GM23338 (cell line): ENCODE data around the gene YIF1A. TPM values are rescaled to one million over a fixed set of nuclear protein-coding genes. Genes with fewer than 3 reads are reported as not detected.
A peak's percentile ranks its signal among the peaks of the same experiment; 100 is the strongest.

Experiments
- ATAC-seq: fragments of 200-7000 bp; cut with Tn5 transposase; 3 replicates; pipeline ENCODE4 v1.9.1; 2020
- DNase-seq: peaks from one replicate; pipeline ENCODE4 v3.0.0-alpha.2; 2015; ENCODE audit warnings: low spot score
- H2AFZ ChIP-seq: fragments of 200-600 bp; sonication (generic); 2 replicates; pipeline ENCODE4 v1.8.0; 2016; ENCODE audit warnings: antibody characterized with exemption, mild to moderate bottlenecking, moderate library complexity
- H3F3A ChIP-seq: fragments of 200-600 bp; sonication (generic); replicated peaks from 2 replicates; pipeline ENCODE4 v1.8.0; 2017; ENCODE audit warnings: antibody characterized with exemption, mixed run types, low read depth
- H3K27ac ChIP-seq: fragments of 200-600 bp; sonication (generic); 2 replicates; pipeline ENCODE4 v1.6.1; 2016; ENCODE audit warnings: low read depth
- H3K27me3 ChIP-seq: fragments of 200-600 bp; sonication (generic); 2 replicates; pipeline ENCODE4 v1.8.0; 2016; ENCODE audit warnings: mild to moderate bottlenecking, mixed run types, moderate library complexity; ENCODE audit not compliant: insufficient read depth
- H3K36me3 ChIP-seq: fragments of 200-600 bp; sonication (generic); 2 replicates; pipeline ENCODE4 v1.8.0; 2016; ENCODE audit warnings: mild to moderate bottlenecking; ENCODE audit not compliant: insufficient read depth
- H3K4me1 ChIP-seq: fragments of 200-600 bp; sonication (generic); 2 replicates; pipeline ENCODE4 v1.8.0; 2016; ENCODE audit warnings: mild to moderate bottlenecking, moderate library complexity; ENCODE audit not compliant: insufficient read depth
- H3K4me2 ChIP-seq: fragments of 200-600 bp; sonication (generic); 2 replicates; pipeline ENCODE4 v1.7.1; 2017; ENCODE audit warnings: mixed run types
- H3K4me3 ChIP-seq: fragments of 200-600 bp; sonication (generic); 2 replicates; pipeline ENCODE4 v1.6.1; 2016; ENCODE audit warnings: mixed run types
- H3K79me2 ChIP-seq: fragments of 200-600 bp; sonication (generic); replicated peaks from 2 replicates; pipeline ENCODE4 v1.8.0; 2017; ENCODE audit warnings: mild to moderate bottlenecking; ENCODE audit not compliant: insufficient read depth
- H3K9me2 ChIP-seq: fragments of 200-600 bp; sonication (generic); 2 replicates; pipeline ENCODE4 v1.8.0; 2017; ENCODE audit not compliant: insufficient read depth
- H4K20me1 ChIP-seq: fragments of 200-600 bp; sonication (generic); replicated peaks from 2 replicates; pipeline ENCODE4 v1.8.0; 2017; ENCODE audit warnings: mild to moderate bottlenecking; ENCODE audit not compliant: insufficient read depth
- H3K27ac Mint-ChIP-seq: 2 replicates; pipeline ENCODE4 v1.8.0; 2020; ENCODE audit warnings: inconsistent platforms, mild to moderate bottlenecking, moderate library complexity, mixed read lengths
- H3K27me3 Mint-ChIP-seq: 3 replicates; pipeline ENCODE4 v1.8.0; 2022; ENCODE audit warnings: low read depth, mild to moderate bottlenecking, moderate library complexity, mixed read lengths, inconsistent platforms; ENCODE audit not compliant: insufficient read depth, poor library complexity
- H3K36me3 Mint-ChIP-seq: 3 replicates; pipeline ENCODE4 v1.8.0; 2021; ENCODE audit warnings: low read depth, mild to moderate bottlenecking, inconsistent platforms, moderate library complexity, mixed read lengths
- H3K4me1 Mint-ChIP-seq: 3 replicates; pipeline ENCODE4 v1.8.0; 2020; ENCODE audit warnings: mild to moderate bottlenecking, inconsistent platforms, mixed read lengths
- H3K4me3 Mint-ChIP-seq: 3 replicates; pipeline ENCODE4 v1.8.0; 2021; ENCODE audit warnings: moderate library complexity, mild to moderate bottlenecking, inconsistent platforms, mixed read lengths
- H3K9me3 Mint-ChIP-seq: 3 replicates; pipeline ENCODE4 v1.8.0; 2020; ENCODE audit warnings: moderate library complexity, mild to moderate bottlenecking, inconsistent platforms, mixed read lengths
- CREB1 ChIP-seq: fragments of 250-450 bp; sonication (Bioruptor Pico); IDR thresholded peaks from 2 replicates; pipeline ENCODE4 v1.5.0; 2020; ENCODE audit warnings: low read depth, mild to moderate bottlenecking, moderate library complexity
- CTCF ChIP-seq, 2 experiments: fragments of 200-600 bp in 1 of 2; sonication (generic) in 1 of 2; conservative IDR thresholded peaks; 2 replicates each; pipeline versions ENCODE4 v1.5.1 to v1.6.1; 2016 to 2017; ENCODE audit warnings: antibody characterized with exemption in 2 of 2, low read depth in 2 of 2, mild to moderate bottlenecking in 2 of 2, moderate library complexity in 1 of 2
- ETS1 ChIP-seq: IDR thresholded peaks from 2 replicates; pipeline ENCODE4 v1.6.1; 2016; ENCODE audit warnings: antibody characterized with exemption
- NANOG ChIP-seq: IDR thresholded peaks from 2 replicates; pipeline ENCODE4 v1.6.1; 2016; ENCODE audit warnings: antibody characterized with exemption, borderline replicate concordance
- REST ChIP-seq: IDR thresholded peaks from one replicate; pipeline ENCODE4 v1.6.1; 2018; ENCODE audit warnings: antibody characterized with exemption; ENCODE audit not compliant: unreplicated experiment
- STAT1 ChIP-seq: IDR thresholded peaks from one replicate; pipeline ENCODE4 v1.6.1; 2016; ENCODE audit warnings: antibody characterized with exemption; ENCODE audit not compliant: unreplicated experiment
- ZNF331 ChIP-seq: fragments of 250-450 bp; sonication (Bioruptor Pico); IDR thresholded peaks from 2 replicates; pipeline ENCODE4 v1.5.0; 2020; ENCODE audit warnings: low read depth, mild to moderate bottlenecking, moderate library complexity
- polyA plus RNA-seq: library from polyadenylated mRNA; unstranded; fragments of >200 nt; fragmentation: Nextera tagmentation; extraction: Ambion mirVana; gene quantifications from 2 replicates; pipeline ENCODE4 v1.2.1, GENCODE V29; 2016
- total RNA-seq: library from RNA; depleted of rRNA; stranded (reverse); fragments of >200 nt; shearing (Covaris generic); gene quantifications from 2 replicates; pipeline ENCODE4 v1.2.3, GENCODE V29; 2014

YIF1A gene
- total and polyA plus RNA-seq, 2 experiments from 2014 or later = 75.6 to 87.0 TPM

- Histone ChIP-seq H3K79me2 (peaks cover 20% of the 10 kb centered on the region), H3K4me1 (no peaks in the 10 kb centered on the region), H3K36me3 (no peaks in the 10 kb centered on the region), H3K27me3 (no peaks in the 10 kb centered on the region), H3K4me3 (peak overlapping the region; percentile 95), H2AFZ (no peak overlapping the region), H3F3A (0 out of 2 replicates have a peak, but pooled peaks cover 14% of the 10 kb centered on the region), H3K4me2 (peak overlapping the region; percentile 73), H4K20me1 (peaks cover 7% of the 10 kb centered on the region), H3K9me2 (no peaks in the 10 kb centered on the region), H3K27ac (peak overlapping the region; percentile 79; the same call in 1 of the 2 replicates)
- Mint-ChIP-seq H3K4me3 (peak overlapping the region; percentile 93), H3K9me3 (no peaks in the 10 kb centered on the region), H3K4me1 (peaks cover 16% of the 10 kb centered on the region), H3K27me3 (peaks cover 8% of the 10 kb centered on the region), H3K27ac (peak overlapping the region; percentile 81), H3K36me3 (peaks cover 34% of the 10 kb centered on the region)
- ATAC-seq (peak; percentile 6), DNase-seq (no peak)
- TF ChIP-seq STAT1 = no peak
- TF ChIP-seq CREB1 (CRISPR knock-in tag) = no peak
- TF ChIP-seq NANOG = no peak
- peak in 1 of 2 experiments; percentile 18; a peak in 1 of 4 replicates for TF ChIP-seq CTCF (conservative IDR thresholded peaks at IDR 0.05; ENCODE audit: low read depth in 2 of 2)
Measured at GRCh38 chr11:66267039-66267378, 21.9 kb downstream of the YIF1A start.

- H3K27me3 ChIP-seq = no peaks in the 10 kb centered on the region
- TF ChIP-seq STAT1 (no peak), REST (no peak), ZNF331 (CRISPR knock-in tag) (no peak), CREB1 (CRISPR knock-in tag) (no peak), ETS1 (no peak)
- H4K20me1 ChIP-seq = peaks cover 7% of the 10 kb centered on the region
- H3K9me2 ChIP-seq = no peaks in the 10 kb centered on the region
- peaks cover 20% of the 10 kb centered on the region for H3K79me2 ChIP-seq
- Mint-ChIP-seq H3K9me3 (no peaks in the 10 kb centered on the region), H3K36me3 (peaks cover 31% of the 10 kb centered on the region), H3K4me1 (peaks cover 16% of the 10 kb centered on the region), H3K27ac (no peak overlapping the region), H3K4me3 (peak overlapping the region; percentile 93), H3K27me3 (peaks cover 10% of the 10 kb centered on the region)
- H3K4me1 ChIP-seq = no peaks in the 10 kb centered on the region
- no peak overlapping the region for H2AFZ ChIP-seq
- H3K4me2 ChIP-seq = peak overlapping the region; percentile 73
- DNase-seq (no peak), ATAC-seq (no peak)
- peak overlapping the region; percentile 79; the same call in 1 of the 2 replicates for H3K27ac ChIP-seq
- peak overlapping the region; percentile 95 for H3K4me3 ChIP-seq
- H3K36me3 ChIP-seq = no peaks in the 10 kb centered on the region
- 0 out of 2 replicates have a peak, but pooled peaks cover 14% of the 10 kb centered on the region for H3F3A ChIP-seq
Measured at GRCh38 chr11:66266378-66267038, 22.4 kb downstream of the YIF1A start.
